ENCODE results near the gene RNF224. TPM values are rescaled to one million over a fixed set of nuclear protein-coding genes. Genes with fewer than 3 reads are reported as not detected.

RNF224 gene
- polyA plus RNA-seq, 1 donor from 2014 or later: not detected

DNA sequence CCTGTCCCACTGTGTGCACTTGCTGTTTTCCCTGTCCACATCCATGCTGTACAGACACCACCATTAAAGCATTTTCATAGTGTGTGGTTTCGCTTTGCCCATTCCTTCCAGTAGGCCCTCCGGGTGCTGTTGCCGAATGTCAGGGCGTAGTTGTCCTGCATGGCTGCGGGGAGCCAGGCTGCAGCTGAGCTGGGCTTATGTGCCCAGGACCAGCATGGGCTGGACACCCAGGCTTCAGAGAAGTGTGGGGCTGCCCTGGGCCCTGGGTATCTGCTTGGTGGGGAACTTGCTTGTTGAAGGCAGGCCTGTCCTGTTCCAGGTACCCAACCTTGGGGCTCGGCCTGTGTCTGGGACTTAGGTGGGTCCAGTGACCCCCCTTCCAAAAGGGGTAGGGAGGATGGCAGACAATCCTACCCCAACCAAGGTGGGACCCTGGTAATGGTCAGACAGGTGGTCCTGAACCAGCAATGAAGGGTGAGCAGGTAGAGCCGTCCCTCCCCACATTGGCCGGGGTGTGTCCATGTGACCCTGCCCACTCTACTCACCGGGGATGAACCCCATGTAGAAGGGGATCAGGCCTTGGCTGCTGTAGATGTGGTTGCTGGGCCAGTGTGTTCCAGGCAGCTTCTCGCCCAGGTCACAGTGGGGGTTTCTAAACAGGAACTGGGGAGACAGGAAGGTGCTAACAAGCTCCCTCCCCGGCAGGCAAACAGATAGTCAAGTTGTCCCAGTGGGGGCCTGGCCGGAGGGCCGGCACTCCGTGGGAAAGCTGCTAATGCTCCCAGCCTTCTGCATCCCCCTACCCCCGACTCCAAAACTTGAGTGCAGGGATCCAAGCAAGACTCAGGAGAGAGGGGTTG, 16.6 kb downstream of the RNF224 start:
- no peaks in the 10 kb centered on the region for H3K9me3 Mint-ChIP-seq
- no peaks in the 10 kb centered on the region for H3K27me3 Mint-ChIP-seq
- peak overlapping the region in 1 of 3 donors; percentile 82 for H3K27ac Mint-ChIP-seq
- H3K4me3 Mint-ChIP-seq: peak overlapping the region in 2 of 4 donors; percentile 60 to 82
- peaks cover 8 to 13% (median 11%) of the 10 kb centered on the region in 3 donors for H3K4me1 Mint-ChIP-seq
- no peaks in the 10 kb centered on the region for H3K36me3 Mint-ChIP-seq

DNA sequence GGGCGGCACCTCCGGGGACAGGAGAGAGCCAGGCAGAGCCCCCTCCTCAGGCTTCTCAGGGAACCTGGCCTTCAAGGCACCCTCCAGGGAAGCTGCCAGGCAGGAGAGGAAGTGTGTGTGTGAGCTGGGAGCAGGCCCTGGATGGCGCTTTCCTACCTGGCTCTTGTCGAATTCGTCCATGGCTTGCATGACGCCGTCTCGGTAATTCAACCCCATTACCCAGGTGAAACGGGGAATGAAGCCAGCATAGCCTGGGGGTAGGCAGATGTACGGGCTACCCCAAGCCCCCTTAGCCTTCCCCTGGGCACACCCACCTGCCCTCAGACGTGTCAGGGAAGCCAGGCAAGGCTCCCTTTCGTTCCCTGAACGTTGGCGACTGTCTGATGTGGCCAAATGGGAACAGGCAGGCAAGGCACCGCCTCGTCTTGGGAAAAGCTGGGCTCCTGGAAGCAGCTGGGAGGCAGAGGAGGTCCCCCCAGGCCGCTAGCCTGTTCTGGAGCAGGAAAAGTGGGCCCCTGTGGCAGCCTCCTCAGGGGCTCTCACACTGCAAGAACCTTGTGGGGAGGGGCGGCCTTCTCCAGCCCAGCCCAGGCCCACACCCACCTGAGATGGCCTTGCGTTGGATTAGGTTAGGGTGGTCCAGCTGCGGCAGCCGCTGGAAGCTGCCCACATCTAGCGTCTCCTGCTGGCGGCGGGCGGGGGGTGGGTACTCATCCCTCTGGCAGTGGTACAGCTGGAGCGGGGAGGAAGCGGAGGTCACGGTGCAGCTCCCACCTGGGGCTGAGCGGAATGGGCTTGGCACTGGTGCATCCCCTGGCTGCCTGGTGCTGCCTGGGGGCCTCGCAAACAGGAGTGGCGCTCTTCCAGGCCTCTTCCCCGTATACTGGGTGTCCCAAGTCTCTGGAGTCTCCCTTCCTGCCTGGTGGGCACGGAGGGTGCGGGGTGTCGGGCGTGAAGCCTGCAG, 17.5 kb downstream of the RNF224 start:
- peak overlapping the region in 1 of 3 donors; percentile 67 for H3K27ac Mint-ChIP-seq
- H3K27me3 Mint-ChIP-seq: no peaks in the 10 kb centered on the region
- peak overlapping the region in 1 of 4 donors; percentile 82 for H3K4me3 Mint-ChIP-seq
- H3K9me3 Mint-ChIP-seq: no peaks in the 10 kb centered on the region
- H3K4me1 Mint-ChIP-seq: peaks cover 6 to 11% (median 9%) of the 10 kb centered on the region in 3 donors
- H3K36me3 Mint-ChIP-seq: no peaks in the 10 kb centered on the region

DNA sequence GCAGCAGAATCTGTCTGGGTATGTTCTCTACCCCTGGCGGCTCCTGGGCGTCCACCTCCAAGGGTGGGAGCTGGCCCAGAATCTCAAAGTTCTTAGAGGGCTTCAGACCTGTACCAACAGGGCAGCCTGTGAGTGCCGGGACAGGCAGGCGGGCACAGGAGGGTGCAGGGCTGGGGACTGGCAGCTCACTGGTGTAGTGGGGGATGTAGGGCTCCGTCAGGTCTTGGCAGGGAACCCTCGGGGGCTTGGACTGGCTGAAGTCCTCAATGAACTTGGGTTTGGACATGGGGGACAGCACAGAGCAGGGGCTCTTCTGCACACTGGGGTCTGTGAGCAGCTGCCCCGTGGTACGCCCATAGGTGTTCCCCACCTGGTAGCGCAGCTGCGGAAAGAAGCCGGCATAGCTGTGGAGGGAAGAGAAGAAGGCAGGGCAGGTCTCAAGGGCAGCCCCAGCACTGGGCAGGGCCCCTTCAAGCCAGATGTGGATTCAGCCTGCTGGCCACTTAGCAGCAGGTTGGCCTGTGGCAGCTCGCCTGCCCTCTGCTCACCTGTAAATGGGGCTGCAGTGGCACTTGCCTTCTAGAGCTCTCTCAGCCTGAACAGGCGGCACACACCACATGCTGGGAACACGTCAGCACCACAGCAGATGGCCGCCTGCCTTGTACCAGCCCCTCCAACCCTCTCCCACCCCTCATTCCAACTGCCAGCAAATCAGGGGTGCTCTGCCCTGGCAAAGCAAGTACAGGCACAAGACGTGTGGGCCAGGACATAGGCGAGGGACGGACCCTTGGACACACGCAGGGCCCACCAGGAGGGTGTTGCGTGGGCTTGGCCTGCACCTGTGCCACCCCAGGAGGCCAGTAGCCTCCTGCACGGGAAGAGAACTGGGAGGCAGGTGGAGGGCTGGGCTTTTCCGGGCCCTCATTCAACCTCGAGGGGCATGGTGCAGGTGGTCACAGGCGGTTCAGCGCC, 18.4 kb downstream of the RNF224 start:
- Mint-ChIP-seq H3K27ac (peak overlapping the region in 1 of 3 donors; percentile 67), H3K9me3 (no peaks in the 10 kb centered on the region), H3K4me3 (peak overlapping the region in 1 of 4 donors; percentile 59), H3K4me1 (peaks cover 6 to 11% (median 8%) of the 10 kb centered on the region in 3 donors), H3K27me3 (no peaks in the 10 kb centered on the region), H3K36me3 (no peaks in the 10 kb centered on the region)

DNA sequence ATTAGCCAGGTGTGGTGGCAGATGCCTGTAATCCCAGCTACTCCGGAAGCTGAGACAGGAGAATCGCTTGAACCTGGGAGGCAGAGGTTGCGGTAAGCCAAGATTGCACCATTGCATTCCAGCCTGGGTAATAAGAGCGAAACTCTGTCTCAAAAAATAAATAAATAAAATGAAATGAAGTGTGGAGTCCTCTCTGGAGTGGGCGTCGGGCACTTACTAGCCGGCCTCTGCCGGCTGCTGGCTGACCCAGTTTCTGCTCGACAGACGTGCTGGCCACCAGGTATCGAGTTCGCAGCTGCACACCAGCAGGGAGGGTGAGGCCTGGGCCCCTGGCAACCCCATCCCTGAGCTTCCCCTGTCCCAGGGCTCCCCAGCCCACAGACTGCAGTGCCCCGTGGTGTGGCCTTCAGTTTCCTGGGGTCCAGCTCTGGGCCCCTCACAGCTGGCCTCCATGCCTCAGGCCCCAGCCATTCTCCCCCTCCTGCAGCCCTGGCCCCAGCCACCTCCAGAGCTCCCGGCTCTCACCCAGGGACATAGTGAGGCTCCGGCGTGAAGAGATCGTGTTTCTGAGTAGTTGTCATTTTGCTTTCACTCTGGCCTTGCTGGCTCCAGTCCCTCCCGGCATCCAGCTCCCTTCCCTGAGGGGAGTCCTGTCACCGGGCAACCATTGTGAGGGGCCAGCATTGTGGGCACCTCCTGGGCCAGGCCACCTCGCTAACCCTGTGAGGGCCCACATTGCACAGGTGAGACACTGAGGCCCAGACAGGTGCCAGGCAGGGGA, 20.0 kb downstream of the RNF224 start:
- Mint-ChIP-seq H3K27ac (no peak overlapping the region), H3K27me3 (no peaks in the 10 kb centered on the region), H3K9me3 (no peaks in the 10 kb centered on the region), H3K4me3 (no peak overlapping the region), H3K36me3 (no peaks in the 10 kb centered on the region), H3K4me1 (peaks cover 4 to 6% (median 6%) of the 10 kb centered on the region in 3 donors)

DNA sequence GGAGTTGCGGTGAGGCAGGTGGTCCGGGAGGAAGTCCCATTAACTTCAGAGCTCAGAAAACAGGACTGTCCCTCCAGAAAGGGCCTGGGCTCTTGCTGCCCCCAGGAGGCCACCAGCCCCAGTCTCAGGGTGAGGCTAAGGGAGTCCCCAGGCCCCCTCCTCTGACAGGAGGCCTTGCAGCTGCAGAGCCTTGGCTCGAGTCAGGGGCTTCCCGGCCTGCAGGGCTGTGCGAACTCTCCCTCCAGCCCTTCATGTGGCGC, 20.5 kb downstream of the RNF224 start:
- no peak overlapping the region for H3K27ac Mint-ChIP-seq
- H3K27me3 Mint-ChIP-seq: no peaks in the 10 kb centered on the region
- H3K36me3 Mint-ChIP-seq: no peaks in the 10 kb centered on the region
- no peaks in the 10 kb centered on the region for H3K9me3 Mint-ChIP-seq
- peaks cover 0 to 6% (median 2%) of the 10 kb centered on the region in 3 donors for H3K4me1 Mint-ChIP-seq
- no peak overlapping the region for H3K4me3 Mint-ChIP-seq

DNA sequence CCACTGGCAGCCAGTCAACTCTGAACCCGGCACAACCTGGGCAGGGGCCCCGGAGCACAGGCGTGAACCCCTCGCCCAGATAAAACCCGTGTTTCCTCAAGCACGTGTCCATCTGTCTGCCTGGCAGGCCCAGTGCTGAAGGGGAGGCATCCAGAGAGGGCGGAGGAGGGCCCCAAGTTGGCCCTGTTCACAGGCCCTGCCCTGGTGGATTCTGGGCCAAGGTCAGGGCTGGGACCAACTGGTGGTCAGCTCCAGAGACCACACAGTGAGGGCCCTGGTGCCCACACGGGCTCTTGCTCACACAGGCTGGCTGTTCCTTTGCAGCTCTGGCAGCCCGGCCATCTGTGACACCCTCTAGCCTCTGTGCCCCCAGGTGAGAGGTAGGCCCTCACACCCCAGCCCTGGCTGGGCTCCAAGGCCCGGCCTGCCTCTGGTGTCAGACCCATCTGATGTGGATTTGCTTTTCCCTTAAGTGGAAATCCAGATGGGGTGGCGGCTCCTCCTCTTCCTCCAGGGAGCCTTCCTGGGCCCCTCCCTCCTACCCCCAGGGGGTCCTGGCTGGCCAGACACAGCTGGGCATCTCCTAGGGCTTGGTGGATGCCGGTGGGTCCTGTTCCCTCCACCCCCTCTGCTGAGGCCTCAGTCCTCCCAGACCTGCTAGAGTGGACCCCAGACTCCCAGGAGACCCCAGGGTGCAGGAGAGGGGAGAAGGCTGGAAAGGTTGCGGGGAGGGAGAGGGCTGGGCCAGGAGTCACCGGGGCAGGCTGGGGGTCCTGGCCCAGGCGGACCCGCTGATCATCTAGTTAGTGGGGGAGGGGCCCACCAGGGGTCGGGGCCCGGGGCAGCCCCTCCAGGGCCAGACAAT, 23.3 kb downstream of the RNF224 start:
- H3K27ac Mint-ChIP-seq: peak overlapping the region in 1 of 3 donors; percentile 74
- H3K27me3 Mint-ChIP-seq: no peaks in the 10 kb centered on the region
- H3K9me3 Mint-ChIP-seq: no peaks in the 10 kb centered on the region
- no peaks in the 10 kb centered on the region for H3K36me3 Mint-ChIP-seq
- peaks cover 0 to 6% (median 5%) of the 10 kb centered on the region in 3 donors for H3K4me1 Mint-ChIP-seq
- peak overlapping the region in 1 of 4 donors; percentile 43 for H3K4me3 Mint-ChIP-seq

DNA sequence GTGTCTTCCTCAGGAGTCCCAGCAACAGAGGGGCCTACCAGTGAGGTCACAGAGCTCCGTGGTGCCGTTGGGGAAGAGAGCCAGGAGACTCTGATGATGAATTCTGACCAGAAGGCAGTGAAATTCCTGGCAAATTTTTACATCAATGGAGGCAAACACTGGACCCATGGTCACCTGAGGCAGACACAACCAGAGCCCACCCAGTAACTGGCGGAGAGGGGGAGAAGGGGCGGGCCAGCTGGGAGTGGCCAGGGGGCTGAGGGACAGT, 23.8 kb downstream of the RNF224 start, which contains the start of gene STPG3:
Gene STPG3 (plus strand): TSS at position 93 of the 268 bp plus-strand sequence. CDS start 1 bp downstream, at position 94.
- peak within 1 kb of the TSS in 1 of 4 donors; percentile 43 for H3K4me3 Mint-ChIP-seq
- H3K9me3 Mint-ChIP-seq: no peaks in the 10 kb centered on the region
- H3K36me3 Mint-ChIP-seq: no peaks in the 10 kb centered on the region
- no peaks in the 10 kb centered on the region for H3K27me3 Mint-ChIP-seq
- peaks cover 0 to 7% (median 5%) of the 10 kb centered on the region in 3 donors for H3K4me1 Mint-ChIP-seq
- peak within 1 kb of the TSS in 1 of 3 donors; percentile 74 for H3K27ac Mint-ChIP-seq

DNA sequence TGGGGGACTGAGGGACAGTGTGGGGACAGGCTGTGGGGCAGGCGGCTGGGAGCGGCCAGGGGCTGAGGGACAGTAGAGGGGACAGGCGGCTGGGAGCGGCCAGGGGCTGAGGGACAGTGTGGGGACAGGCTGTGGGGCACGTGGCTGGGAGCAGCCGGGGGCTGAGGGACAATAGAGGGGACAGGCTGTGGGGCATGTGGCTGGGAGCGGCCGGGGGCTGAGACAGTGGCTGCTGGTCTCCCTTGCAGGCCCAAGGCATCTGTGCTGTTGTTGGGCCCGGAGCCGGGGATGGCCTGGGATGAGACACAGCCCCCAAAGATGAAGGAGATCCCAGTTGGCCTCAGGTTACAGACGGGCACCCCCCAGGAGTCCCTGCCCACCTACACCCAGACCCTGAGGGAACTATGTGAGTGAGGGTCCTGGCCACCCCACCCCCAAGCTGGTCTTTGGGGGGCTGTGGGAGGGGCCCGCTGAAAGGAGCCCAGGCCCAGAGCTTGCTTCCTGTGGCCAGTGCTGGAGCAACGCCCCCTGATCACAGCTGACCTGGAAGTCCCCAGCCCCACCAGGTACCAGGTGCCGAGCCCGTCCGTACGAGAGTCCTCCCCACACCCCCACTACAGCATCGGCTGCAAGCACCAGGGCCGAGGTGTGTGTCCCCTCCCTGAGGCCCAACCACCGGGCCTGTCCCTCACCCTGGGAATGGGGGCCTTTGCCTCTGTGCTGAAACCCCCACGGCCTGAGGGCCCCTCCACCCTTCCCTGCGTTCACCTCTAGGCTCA, 24.4 kb downstream of the RNF224 start:
- no peaks in the 10 kb centered on the region for H3K9me3 Mint-ChIP-seq
- no peak overlapping the region for H3K27ac Mint-ChIP-seq
- H3K4me1 Mint-ChIP-seq: peaks cover 0 to 12% (median 5%) of the 10 kb centered on the region in 3 donors
- no peaks in the 10 kb centered on the region for H3K27me3 Mint-ChIP-seq
- H3K36me3 Mint-ChIP-seq: no peaks in the 10 kb centered on the region
- H3K4me3 Mint-ChIP-seq: no peak overlapping the region

DNA sequence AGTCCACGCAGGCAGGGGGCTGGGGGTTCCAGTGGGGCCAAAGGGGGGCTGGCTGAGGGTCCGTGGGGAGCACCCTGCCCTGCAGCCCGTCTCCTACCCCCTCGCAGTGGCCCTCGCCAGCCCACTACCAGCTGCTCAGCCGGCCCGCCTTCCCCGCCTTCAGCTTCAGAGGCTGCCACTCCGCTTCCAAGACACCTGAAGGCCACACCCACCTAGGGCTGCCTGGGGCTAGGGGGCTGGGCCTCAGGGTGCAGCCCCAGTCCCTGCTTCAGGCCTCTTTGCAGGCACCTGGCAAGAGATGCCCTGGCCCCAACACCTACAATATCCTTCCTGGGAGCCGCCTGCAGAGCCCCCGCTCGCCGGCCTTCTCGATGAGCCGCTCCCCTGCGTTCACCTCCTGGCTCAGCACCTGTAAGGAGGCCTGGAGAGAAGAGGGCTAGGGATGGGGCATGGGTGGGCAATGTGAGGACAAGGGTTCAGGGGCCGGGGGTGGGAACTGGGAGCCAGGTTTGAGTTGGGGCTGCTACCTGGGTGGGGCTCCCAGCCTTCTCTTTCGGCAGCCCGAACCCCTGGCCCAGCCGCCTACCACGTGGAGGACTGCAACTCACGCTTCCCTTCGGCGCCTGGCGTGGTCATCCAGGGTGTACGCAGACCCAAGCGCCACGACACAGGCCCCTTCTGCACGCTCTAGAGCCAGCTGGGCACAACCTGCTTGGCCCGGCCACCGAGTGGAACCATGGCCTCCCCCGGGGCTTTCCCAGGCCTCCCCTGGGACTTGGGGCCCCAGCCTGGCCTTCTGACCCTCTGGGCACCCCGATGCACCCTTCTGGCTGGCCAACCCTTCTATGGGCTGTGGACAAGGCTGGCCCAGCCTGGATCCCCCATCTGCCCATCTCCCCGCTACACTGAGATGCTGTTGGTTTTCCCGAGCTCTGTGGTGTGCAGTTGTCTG, 25.5 kb downstream of the RNF224 start:
- peaks cover 0 to 16% (median 5%) of the 10 kb centered on the region in 3 donors for H3K4me1 Mint-ChIP-seq
- no peaks in the 10 kb centered on the region for H3K27me3 Mint-ChIP-seq
- H3K27ac Mint-ChIP-seq: peak overlapping the region in 1 of 3 donors; percentile 88
- peaks cover 1% of the 10 kb centered on the region for H3K36me3 Mint-ChIP-seq
- no peaks in the 10 kb centered on the region for H3K9me3 Mint-ChIP-seq
- H3K4me3 Mint-ChIP-seq: peak overlapping the region in 3 of 4 donors; percentile 65 to 97 (median 79)

DNA sequence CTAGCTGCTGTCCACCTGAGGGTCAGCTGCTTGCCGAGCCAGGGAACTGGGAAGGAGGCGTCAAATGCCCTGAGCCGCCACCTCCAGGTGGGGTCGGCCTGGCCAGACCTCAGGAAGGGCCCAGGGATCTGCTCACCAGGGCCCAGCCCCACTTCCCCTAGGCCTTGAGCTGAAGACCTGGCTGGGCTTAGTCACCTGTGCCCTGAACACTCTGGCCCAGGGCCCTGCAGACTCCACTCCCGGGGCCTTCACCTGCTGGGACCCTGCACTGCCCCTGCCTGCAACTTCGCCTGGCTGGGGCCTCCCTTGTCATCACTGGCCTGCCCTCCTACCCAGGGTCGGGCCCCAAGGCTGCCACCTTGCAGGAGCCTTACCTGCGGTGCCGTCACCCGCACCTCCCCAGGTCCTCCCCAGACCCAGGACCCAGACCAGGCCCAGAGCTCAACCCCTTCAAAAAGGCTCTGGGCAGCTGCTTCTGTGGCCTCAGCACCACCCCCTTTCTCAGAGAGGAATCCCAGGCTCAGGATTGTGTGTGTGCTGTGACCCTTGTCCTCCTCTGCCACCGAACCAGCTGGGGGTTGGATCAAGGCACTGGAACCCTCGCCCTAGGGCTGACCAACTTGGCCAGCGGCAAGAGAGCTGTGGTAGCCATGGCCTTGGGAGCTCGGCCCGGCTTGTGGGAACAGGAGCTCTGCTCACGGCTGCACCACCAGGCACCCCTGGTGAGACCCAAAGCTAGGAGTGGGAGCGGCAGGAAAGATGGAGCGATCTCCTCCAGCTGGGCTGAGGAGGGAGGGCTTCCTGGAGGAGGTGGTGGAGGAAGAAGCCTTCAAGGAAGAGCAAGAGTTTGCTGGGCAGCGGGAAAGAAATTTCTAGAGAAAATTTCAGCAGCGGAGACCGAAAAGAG, 26.7 kb downstream of the RNF224 start:
- no peaks in the 10 kb centered on the region for H3K27me3 Mint-ChIP-seq
- H3K27ac Mint-ChIP-seq: peak overlapping the region in 2 of 3 donors; percentile 33 to 88
- H3K4me3 Mint-ChIP-seq: peak overlapping the region; percentile 78 to 97 (median 86)
- peaks cover 0 to 16% (median 5%) of the 10 kb centered on the region in 3 donors for H3K4me1 Mint-ChIP-seq
- H3K36me3 Mint-ChIP-seq: peaks cover 1% of the 10 kb centered on the region
- no peaks in the 10 kb centered on the region for H3K9me3 Mint-ChIP-seq

All from IgD-negative memory B cell (primary cell).